Ureter (tissue), 1 donor: ENCODE measurements around the gene ZNF208. TPM values are rescaled to one million over a fixed set of nuclear protein-coding genes. Genes with fewer than 3 reads are reported as not detected.
"Not testable (repeated sequence)": the region's sequence is repeated elsewhere in the genome, so short reads cannot be mapped to it uniquely, and the experiment has no call there.

ENCODE experiments used
- DNase-seq: peaks from one replicate; pipeline ENCODE4 v3.0.0-alpha.2; 2020; ENCODE audit warnings: low spot score
- total RNA-seq: library from RNA; stranded (reverse); gene quantifications from one replicate; pipeline ENCODE4 v1.2.4, GENCODE V29; 2023
- donor health status: DM: yes; HTN: yes; CAD: no.

The ZNF208 gene
- 32.4 TPM for total RNA-seq

DNA sequence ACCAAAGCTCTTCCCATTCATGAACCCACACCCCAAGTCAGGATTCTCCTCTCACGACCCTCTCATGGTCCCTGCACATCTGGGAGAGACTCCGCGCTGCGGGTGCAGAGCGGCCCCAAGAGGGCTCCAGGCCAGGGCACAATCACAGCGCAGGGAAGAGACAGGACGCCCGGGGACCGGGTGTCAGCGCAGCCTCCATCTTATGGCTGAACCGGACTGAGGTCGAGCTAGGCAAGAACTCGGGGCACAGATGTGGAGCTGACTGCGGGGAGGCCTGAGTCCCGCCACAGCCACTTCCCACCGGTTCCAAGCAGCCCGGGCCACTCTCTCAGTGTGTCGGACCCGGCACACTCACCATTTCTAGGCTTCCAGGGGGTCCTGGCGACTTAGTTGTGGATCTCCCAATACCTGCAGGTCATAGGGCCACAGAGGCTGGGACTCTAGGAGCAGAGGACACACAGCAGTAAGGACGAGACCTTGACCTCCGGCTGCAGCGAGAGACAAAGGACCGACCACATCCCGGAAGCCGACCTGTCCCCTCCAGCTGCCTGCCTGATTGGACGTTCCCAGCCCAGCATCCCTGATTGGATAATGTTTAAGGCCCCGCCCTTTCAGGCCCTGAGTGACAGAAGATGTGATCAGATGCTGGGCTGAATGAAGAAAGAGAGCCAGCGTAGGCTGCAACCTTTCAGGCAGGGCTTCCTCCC is at the start of gene ZNF208:
ZNF208 (minus strand) TSS at position 507 of the 707 bp plus-strand sequence; CDS start at position 358, 149 bp downstream.
- peak; percentile 61 for DNase-seq

DNA sequence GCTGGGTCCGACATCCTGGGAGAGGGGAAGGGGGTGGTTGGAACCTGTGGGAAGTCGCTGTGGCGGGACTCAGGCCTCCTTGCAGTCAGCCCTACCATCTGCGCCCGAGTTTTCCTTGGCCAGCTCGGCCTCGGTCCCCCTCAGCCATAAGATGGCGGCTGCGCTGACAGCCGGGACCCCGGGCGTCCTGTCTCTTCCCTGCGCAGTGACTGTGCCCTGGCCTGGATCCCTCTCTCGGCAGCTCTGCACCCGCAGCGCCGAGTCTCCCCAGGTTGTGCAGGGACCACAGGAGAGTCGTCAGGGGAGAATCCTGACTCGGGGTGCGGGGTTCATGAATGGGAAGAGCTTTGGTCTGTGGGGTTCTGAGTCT is 41.9 kb upstream of the ZNF208 start:
- no peak for DNase-seq

DNA sequence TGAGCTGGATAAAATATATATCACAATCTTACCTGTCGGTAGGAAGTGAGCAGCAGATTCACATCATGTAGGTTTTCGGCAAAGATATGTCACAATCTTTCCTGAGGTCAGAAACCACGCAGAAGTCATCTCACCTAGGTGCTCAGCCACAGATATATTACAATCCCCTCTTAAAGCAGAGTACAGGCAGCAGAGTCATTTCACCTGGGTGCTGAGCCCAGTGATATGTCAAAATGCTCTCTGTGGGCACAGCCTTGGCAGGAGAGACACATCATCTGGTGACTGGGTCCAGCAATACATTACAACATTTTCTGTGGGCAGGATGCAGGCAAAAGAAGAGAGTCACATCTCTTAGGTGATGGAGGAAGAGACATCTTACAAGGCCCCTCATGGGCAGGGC is 30.4 kb upstream of the ZNF208 start:
- DNase-seq, result not testable (repeated sequence)

DNA sequence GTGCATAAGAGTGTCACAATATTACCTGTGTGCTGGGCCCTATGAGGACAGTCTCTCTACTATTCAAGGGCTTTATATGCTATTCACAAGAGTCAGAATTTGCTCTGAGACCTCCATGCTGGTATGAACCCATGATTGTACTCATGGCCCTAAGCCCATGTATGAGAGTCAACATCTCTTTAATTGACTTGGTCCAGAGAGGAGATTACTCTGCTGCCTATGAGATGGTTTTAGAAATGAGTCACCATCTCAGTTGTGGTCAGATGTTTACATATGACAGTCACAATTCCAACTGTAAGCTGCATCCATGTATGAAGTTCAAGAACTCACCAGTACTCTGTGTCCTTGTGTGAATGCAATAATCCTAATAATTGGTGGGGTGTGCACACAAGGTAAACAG is 19.9 kb upstream of the ZNF208 start:
- DNase-seq, result no peak

DNA sequence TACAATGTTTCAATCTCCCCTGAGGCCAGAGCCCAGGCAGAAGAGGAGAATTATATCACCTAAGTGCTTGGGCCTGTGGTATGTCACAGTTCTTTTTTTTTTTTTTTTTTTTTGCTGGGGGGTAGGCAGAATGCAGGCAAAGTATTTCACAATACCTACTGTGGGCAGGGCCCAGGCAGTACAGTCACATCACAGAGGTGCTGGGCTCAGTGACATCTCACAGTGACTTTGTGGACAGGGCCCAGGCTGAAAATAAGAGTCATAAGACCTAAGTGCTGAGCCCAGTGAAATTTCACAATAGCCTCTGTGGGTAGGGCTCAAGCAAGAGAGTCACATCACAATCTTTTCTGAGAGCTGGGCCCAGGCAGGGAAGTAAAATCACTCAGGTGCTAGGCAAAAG is 15.9 kb upstream of the ZNF208 start:
- DNase-seq, result no peak

DNA sequence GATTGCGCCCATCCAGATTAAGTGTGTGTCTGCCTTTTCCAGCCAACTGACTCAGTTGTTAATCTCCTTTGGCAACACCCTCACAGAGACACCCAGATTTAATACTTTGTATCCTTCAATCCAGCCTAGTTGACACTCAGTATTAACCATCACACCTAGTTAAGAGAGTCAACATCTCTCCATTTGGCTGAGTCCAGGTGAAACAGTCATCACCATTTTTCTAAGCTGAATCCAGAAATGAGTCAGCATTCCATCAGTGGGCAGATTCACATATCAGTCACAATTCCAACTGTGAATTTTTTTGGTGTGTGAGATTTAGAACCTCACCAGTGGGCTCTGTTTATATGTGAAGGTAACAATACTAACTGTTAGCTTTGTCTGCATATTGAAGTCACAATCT is 14.8 kb upstream of the ZNF208 start:
- not testable (repeated sequence) for DNase-seq

DNA sequence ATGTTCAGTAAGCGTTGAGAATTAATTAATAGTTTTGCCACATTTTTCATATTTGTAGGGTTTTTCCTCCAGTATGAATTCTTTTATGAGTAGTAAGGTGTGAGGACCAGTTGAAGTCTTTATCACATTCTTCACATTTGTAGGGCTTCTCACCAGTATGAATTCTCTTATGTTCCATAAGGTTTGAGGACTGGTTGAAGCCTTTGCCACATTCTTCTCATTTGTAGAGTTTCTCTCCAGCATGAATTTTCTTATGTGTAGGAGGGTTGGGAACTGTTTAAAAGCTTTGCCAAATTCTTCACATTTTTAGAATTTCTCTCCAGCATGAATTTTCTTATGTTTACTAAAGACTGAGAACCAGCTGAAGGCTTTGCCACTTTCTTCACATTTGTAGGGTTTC is 40.3 kb downstream of the ZNF208 start:
- DNase-seq, result no peak

DNA sequence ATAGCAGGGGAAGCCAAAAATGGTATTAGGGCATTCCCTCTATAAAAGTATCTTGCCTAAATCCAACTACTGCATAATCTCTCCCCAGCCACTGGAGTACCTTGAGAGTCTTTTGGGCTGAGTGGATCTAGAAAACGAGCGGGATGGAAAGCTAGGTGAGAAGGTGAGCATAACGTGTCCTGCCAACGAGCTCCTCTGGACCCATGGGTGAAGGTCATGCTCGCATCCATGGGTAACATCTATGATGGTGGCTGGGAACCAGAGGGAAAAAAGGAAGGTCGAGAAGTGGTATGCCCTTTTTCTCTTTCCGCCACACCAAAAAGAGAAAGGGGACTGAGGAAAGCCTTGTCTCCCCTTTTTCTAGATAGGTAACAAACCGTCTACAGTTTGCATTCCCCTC is 63.0 kb downstream of the ZNF208 start:
- DNase-seq, result no peak

DNA sequence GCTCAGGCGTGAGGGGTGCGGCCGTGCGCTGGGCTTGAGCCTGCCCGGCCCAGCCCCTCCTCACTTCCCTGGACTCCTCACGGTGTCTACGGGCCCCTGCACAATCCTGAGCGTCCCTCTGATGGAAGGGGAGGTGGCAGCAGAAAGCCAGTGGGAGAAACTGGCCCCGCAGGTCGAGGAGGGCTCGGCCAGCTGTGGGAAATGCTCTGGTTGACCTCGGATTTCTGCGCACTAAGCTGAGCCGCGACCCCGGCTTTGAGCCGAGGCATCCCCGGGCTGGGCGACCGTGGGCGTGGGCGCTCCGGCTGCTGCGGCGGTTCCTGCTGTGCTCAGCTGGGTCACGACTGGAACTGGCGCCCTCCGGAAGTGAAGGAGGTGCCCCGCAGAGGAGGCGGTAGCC is 70.1 kb downstream of the ZNF208 start:
- no peak for DNase-seq

DNA sequence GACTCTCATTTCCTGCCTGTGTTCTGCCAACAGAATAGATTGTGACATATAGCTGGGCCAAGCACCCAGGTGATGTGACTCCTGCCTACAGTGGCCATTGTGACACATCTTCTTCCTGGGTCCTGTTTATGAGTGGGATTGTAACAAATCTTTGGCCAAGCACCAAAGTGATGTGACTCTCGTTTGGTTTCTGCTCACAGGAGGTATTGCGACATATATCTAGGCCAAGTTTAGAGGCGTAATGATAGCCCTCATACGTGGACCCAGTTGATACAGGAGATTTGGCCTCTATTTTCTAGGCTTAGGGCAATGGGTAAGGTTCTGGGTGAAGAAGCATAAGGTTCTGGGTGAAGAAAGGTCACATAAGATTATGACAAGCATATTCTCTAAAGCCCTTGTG is 76.2 kb downstream of the ZNF208 start:
- DNase-seq, result no peak

DNA sequence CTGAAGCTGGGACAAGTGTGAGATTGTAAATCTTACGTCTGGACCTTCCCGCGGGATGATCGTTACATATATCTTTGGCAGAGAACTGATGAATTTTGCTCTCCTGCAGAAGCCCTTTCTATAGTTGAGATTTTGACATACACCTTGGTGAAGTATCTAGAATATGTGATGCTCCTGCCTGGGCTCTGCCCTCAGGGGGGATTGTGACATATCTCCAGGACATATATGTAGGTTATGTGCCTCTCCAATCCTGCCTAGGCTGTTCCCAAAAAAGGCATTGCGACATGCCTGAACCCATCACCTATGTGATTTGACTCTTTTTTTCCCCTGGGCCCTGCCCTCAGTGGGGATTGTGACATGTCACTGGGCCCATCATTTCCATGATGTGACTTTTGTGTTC is 76.6 kb downstream of the ZNF208 start:
- DNase-seq, result no peak

DNA sequence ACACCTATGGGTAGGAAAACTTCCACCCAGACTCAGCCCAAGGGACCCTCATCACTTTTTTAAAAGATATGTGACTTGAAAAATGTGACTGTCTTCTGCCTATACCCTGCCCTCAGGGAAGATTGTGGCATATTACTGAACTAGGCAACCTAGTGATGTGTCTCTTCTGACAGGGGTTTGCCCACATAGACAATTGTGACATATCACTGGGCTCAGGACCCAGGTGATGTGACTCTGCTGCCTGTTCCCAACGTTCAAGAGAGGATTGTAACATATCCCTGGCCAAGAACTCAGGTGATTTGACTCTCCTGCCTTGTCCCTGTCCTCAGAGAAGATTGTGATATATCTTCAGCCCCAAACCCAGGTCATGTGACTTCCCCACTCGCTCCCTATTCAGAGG is 88.5 kb downstream of the ZNF208 start:
- no peak for DNase-seq

DNA sequence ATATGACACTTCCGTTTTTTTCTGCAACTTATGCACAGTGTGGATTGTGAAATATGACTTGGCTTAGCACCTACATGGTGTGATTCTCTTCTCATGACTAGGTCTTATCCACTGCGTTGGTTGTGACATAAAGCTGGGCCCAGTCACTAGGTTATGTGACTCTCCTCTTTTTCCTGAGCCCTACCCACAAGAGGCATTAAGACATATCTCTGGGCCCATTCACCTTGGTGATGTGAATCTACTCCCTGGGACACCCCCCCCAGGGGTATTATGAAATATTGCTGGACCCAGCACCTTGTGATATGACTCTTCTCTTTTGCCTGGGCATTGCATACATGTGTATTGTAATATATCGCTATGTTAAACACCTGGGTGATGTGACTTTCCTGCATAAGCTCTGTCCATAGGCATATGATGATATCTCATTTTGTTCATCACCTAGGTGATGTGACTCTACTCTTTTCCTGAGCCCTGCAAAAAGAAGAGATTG is 89.0 kb downstream of the ZNF208 start:
- DNase-seq, result no peak

DNA sequence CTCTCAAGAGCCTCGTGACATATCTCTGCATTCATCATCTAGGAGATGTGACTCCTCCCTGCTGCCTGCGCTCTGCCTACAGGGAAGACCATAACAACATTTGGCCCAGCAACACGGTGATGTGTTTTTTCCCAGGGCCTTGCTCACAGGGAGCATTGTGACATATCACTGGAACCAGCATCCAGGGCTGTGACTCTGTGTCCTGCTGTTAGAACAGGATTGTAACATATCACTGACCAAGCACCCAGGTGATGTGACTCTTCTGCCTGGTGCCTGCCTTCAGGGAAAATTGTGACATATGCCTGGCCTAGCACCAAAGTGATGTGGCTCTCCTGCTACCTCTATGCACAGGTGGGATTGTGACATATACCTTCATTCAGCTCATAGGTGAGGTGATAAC is 95.3 kb downstream of the ZNF208 start:
- DNase-seq, result no peak

DNA sequence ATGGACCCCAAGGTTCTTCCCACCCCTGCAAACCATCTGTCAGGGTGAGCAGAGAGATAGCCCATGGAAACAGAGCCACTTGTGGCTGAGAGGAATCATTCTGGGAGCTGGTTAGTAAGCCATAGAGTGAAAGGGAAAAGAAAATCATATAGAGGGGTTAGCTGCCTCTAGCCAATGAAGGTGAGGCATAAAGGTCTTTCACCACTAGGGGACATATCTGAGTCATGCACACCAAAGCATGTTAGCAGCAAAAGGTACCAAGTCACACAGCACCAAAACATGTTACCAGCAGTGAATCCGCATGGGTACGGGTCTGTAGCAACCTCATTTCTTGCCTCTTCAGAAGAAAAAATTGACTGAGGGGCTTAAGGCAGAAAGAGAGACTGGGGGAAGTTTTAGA is 98.1 kb downstream of the ZNF208 start:
- no peak for DNase-seq

DNA sequence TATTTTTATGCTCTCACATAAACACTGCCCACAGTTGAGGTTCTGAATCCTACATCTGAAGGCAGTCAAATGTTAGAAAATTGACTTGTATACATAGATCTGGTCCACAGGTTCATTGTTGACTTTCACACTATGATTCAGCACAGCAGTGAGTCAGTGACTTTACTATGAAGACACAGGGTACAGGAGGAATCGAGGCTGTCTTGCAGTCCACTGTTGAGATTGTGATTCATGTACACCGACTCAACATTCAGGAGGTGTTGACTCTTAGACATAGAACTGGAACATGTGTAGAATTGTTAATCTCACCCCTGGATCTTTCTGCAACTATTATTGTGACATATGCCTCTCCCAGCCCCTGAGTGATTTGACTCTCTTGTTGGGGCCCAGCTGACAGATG is 100.4 kb downstream of the ZNF208 start:
- DNase-seq, result no peak

DNA sequence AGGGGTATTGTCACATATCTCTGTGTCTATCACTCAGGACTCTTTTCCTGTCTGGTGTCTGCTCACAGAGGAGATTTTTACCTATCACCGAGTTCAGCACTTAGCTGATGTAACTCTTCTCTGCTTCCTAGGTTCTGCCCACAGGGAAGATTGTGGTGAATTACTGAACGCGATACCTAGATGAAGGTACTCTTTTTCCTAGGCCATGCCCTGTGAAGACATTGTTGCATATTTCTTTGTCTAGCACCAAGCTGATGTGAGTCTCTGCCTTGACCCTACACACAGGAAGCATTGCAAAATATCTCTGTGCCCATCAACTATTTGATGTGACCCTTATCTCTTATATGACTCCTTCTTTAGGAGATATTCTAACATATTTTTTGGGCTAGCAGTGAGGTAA is 102.7 kb downstream of the ZNF208 start:
- no peak for DNase-seq

DNA sequence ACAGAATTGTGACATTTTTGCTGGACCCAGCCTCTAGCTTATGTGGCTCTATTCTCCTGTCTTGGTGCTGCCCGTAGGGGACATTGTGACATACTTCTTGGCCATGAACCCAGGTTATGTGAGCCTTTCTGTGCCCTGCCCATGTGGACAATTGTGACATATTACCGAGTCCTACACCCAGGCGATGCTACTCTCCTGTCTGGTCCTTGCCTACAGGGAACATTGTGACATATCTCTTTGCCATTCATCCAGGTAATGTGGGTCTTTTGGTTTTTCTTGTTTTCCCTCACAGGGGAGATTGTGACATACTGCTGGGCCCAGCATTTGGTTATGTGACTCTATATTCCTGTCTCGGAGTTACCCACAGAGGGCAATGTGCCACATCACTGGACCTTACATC is 103.2 kb downstream of the ZNF208 start:
- DNase-seq, result no peak

DNA sequence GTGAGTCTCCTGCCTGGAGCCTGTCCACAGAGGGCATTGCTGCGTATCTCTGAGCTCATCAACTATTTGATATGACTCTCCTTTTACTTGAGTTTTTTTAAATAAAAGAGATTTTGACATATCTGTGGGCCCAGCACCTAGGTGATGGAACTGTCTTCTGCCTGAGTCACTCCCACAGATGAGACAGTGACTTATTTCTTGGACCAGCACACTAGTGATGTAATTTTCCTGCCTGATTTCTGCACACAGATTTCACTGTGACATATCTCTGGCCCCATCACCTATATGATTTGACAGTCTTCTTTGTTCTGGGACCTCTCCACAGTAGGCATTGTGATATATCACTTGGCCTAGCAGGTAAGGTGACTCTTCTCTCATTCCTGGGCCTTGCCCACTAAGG is 108.2 kb downstream of the ZNF208 start:
- no peak for DNase-seq

DNA sequence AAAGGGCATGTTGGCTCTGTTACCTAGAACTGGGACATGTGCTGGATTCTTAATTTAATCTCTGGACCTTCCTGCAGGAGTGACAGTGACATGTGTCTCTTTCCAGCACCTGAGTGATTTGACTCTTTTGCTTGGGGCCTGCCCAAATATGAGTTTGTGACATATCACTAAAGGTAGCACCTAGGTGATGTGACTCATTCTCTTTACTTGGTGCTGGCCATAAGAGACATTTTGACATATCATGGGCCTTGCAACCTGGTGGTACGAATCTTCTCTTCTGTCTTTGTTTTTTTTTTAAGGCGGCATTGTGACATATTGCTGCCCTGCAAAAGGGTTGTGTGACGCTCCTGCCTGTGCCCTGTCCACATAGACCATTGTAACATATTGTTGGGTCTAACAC is 108.9 kb downstream of the ZNF208 start:
- DNase-seq, result no peak

DNA sequence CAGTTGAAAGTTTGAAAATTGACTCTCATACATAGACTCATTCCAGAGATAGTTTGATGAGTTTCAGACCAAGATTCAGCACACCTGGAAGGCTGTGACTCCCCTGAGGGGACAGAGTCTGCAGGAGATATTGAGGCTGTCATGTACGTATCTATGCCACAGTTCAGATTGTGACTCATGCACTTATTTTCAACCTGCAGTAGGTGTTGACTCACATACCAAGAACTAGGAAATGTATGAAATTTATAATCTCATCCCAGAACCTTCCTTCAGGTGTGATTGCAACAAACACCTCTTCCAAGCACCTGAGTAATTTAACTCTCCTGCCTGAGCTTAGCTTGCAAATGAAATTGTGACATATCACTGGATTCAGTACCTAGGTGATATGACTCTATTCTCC is 110.3 kb downstream of the ZNF208 start:
- DNase-seq, result no peak

DNA sequence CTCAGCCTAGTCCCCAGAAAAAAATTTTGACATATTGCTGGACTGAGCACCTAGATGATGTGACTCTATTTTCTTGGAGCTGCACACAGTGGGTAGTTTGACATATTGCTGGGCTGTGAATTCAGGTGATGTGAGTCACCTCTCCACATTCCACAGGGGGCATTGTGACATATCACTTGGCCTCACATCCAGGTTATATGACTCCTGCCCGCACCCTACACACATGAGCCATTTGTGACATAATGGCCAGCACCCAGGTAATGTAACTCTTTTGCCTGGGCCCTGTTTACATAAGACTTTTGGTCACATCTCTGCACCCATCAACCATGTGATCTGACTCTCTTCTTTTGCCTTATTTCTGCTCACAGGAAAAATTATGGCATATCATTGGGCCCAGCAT is 119.7 kb downstream of the ZNF208 start:
- no peak for DNase-seq

DNA sequence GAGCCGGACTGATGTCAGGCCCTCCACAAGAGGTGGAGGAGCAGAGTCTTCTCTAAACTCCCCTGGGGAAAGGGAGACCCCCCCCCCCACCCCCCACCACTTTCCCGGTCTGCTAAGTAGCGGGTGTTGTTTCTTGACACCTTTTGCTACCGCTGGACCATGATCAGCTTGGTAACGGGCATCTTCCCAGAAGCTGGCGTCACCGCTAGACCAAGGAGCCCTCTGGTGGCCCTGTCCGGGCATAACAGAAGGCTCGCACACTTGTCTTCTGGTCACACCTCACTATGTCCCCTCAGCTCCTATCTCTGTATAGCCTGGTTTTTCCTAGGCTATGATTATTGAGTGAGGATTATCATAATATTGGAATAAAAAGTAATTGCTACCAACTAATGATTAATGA is 120.7 kb downstream of the ZNF208 start:
- DNase-seq, result not testable (repeated sequence)

DNA sequence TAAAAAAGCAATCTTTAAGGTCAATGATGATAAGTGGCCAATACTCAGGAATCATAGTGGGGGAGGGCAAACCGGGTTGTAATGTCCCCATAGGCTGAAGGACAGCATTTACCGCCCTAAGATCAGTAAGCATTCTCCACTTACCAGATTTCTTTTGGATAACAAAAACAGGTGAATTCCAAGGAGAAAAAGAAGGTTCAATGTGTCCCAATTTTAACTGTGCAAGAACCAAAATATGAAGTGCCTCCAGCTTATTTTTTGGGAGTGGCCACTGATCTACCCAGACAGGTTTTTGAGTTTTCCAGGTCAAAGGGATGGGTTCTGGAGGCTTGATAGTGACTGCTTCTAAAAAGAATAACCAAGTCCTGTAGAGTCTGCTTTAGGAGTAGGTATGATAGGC is 125.2 kb downstream of the ZNF208 start:
- not testable (repeated sequence) for DNase-seq
